Measurements from ENCODE around the gene PGAP3.

PGAP3 gene

DNA sequence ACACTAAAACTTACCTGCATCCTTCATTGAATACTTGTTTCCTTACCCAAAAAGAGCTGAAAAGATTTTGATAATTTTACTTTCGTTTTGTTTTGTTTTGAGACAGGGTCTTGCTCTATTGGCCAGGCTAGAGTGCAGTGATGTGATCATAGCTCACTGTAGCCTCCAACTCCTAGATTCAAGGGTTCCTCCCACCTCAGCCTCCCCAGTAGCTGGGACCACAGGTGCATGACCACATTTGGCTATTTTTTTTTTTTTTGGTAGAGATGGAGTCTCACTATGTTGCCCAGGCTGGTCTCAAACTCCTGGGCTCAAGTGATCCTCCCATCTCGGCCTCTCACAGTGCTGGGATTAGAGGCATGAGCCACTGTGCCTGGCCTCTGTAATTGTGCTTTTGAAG, 32.8 kb downstream of the PGAP3 start:
- no peak for DNase-seq

DNA sequence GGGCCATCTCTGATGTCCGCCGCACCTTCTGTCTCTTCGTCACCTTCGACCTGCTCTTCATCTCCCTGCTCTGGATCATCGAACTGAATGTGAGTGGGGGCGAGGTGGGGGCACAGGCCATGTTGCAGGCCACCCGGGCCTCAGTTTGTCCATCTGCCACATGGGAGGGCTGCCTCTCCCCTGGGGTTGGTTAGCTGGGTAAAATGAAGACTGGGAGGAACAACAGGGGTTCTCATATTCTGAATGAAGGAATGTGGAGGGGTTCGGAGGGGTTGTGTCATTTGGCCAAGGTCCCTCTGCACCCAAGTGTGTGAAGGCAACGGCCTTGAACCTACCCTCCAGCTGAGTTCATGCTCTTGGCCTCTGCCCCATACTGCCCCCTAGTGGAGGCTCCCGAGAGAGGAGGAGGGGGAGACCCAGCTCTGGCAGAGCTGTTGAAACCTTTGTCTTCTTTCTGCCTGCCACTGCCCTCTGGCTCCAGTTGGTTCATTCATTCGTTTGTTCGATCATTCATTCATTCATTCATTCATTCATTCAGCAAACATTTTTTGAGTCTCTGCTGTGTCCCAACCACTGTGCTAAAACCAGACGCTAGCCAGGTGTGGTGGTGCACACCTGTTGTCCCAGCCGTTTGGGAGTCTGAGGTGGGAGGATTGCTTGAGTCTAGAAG, 34.1 kb downstream of the PGAP3 start:
- peak; percentile 85 for DNase-seq

DNA sequence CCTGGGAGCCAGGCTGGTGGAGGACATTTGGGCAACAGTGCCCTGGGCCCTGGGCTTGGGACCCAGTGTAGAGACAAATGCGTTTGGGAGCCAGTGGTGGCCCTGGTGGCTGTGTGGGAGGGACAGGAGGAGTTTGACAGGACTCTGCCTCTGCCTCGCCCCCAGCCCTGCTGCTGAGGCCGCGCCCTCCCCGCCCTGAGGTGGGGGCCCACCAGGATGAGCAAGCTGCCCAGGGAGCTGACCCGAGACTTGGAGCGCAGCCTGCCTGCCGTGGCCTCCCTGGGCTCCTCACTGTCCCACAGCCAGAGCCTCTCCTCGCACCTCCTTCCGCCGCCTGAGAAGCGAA, 34.6 kb downstream of the PGAP3 start:
- no peak for DNase-seq

DNA sequence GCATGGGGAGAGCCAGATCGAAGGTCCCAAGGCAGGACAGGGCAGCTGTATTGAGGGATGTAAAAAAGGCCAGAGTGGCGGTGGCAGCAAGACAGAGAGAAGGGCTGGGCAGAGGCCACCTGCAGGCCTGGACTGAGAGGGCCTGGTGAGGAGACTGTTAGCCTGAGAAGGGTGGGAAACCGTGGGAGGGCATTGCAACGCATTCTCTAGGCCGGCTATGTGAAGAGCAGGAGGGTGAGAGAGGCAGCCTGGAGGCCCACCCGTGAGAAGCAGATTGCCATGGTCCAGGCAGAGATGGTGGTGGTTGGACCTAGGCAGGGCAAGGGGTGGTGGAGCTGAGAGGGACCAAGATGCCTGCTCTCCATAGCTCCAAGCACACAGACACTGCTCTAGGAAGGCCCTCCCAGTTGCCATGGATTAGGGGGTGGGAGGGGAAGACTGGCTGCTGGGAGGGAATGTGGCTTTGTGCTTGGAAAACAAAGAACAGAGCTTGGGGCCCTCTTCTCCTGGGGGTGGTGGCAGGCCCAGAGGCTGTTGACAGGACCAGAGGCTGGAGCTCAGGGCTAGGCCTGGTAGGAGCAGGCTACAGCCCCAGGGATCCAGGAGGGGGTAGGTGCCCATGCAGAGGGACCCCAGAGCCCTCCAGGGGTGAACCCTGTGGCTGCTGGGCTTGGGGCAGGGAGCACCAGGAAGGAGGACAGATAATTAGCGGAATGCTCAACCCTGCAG, 35.1 kb downstream of the PGAP3 start:
- no peak for DNase-seq

DNA sequence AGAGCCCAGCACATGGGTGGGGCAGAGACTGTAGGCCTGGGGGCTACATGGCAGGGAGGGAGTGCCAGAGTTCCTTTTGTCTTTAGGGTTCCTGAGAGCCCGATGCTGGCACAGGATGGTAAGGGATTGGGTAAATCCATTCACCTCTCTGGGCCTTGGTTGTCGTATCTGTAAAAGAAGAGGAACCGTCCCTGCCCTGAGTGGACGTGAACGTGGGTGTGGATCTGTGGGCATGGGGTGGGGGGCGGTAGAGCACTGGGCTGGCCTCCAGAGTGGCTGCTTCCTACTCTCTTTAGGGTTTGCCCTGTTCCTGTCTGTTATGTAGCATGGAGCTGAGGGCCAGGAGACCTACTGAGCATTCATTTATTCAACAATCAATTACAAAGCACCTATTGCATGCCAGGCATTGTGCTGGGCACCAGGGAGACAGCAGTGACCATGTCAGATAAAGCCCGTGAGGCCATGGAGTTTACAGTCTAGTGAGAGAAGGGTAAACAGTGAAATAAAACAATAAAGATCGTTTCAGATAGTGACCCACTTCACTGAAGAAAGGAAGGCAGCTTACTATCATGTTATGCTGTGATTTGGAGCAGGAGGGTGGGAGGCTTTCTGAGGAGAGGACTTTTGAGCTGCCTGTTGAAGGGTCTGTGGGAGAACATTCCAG, 35.8 kb downstream of the PGAP3 start:
- DNase-seq = no peak

DNA sequence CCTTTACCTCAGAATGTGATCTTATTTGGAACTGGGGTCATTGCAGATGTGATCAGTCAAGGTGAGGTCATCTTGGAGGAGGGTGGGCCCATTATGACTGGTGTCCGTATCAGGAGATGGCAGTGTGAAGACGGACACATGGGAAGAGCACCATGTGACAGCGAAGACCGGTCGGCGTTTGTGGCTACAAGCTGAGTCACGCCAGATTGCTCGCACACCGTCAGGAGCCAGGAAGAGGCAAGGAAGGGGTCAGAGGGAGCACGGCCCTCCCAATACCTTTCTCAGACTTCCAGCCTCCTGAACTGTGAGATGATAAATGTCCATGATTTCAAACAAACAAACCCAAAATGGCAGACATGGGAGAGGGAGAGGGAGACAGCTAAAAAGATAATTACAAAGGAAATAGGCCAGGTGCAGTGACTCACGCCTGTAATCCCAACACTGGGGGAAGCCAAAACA, 37.7 kb downstream of the PGAP3 start:
- no peak for DNase-seq

DNA sequence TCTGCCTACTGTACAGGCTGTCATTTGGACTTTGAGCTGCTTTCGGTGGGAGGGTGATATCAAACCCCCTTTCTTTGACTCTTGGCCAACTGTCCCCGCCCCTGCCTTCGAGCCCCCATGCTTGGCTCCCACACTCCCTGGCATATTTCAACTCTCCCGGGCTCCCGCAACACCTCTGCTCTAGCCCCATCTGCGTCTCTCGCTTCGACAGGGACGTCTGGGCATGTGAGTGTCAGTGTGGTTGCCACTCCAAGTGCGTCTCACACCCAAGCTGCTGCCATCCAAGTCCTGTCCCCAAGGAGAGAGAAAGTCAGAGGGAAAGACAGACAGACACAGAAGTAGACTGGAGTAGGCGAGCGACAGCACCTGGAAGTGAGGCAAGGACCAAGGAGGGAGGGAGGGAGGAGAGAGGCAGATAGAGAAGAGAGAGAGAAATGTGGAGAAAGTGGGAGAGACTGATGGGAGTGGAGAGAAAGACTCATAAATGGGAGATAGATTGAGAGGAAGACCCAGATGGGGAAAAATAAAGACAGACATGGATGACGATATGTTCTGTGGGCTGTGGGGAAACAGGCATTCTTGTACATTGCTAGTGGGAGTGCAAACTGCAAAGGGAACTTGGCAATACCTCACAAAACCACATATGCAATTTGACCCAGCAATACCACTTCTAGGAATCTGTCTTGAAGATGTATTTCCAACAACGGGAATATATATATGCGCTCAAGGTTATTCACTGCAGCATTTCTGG, 39.1 kb downstream of the PGAP3 start:
- no peak for DNase-seq

DNA sequence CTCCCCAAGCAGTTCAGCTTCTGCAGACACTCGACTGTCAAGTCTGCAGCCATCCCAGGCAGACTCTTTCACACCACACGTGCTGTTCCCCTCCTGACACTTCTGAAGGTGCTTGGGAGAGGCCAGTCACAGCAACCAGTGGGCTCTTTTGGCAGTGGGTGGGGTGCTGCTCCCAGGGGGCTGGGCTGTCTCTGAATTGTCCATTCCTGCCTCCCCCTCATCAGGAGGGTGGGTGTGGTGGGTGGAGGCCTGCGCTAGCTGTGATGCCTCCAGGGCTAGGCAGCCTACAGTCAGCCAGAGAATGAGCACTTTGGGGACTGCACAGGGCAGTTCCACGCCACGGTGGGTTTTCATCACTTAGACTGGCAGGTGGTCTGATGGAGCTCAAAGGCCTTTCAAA, 40.6 kb downstream of the PGAP3 start:
- DNase-seq = peak; percentile 64

DNA sequence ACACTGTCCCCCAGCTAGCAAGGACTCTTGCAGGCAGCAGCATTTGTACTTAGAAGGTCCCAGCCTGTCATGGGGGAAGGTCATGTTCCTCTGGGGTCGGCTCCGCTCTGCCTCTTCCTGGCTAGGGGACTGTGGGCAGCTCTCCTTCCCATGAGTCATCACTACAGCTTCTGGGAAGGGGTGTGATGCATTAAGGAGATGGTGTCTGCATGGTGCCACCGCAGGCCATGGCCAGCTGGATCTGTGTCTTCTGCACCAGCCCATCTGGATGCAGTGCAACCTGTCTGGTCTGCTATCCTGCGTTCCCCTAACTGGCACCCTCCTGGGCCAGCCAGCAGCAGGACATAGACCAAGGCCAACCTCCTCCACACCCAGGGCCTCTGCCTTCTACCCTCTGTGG, 44.6 kb downstream of the PGAP3 start:
- no peak for DNase-seq

DNA sequence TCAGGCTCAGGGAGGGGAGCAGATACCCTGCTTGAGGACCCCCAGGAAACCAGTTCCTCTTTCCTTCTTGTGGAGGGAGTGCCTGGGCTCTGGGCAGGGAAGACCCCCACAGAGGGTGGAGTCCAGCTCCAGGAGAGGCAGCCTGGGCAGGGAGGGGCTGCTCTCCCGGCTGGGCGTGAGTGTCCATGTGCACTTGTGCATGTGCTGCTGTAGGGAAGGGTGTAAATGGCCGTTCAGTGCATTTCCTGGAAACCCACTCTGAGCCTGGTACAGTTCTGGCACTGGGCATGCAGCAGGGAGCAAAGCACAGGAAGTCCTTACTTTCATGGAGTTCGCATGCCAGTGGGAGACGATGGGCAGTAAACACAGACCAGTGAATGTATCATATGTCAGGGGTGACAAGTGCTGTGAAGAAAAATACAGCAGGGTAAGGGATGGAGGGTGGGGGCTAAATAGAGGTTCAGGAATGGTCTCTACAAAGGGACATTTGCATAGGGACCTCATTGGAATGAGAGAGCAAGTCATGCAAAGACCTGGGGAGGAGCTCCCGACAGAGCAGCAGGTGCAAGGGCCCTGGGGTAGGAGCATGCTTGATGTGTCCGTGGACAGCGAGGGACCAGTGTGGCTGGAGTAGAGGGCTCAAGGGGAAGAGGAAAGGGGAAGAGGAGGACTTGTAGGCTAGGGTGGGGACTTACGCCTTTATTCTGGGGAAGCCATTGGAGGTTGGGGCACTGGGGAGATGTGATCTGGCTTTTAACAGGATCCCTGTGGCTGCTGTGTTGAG, 45.4 kb downstream of the PGAP3 start:
- DNase-seq = no peak

DNA sequence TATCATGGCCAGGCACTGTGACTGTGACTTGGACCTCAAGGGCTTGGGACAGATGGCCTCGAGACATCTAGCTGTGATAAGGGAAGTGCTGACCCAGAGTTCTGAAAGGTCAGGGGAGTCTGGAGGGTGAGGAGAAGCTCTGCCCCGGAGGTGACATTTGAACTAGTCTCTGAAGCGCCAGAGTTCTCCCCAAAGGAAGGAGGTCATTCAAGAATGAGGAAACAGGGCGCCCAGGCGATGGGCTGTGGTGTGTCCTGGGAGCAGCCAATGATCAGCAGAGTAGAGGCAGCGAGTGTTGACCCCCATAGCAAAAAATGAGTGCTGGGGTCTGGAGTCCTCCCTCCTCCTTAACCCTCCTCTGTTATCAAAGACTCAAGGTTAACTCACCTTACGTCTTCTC, 46.0 kb downstream of the PGAP3 start:
- DNase-seq = no peak

DNA sequence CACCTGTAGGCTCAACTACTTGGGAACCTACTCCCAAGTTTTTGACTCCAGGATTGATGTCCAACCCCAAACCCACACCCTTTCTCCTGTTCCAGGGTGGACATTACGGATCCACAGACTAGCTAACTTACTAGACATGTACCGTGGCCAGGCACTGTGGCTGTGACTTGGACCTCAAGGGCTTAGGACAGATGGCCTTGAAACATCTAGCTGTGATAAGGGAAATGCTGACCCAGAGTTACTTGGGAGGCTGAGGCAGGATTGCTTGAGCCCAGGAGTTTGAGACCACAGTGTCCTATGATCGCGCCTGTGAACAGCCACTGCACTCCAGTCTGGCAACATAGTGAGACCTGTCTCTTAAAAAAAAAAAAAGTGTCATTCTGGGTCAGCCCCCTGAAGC, 46.8 kb downstream of the PGAP3 start:
- no peak for DNase-seq

DNA sequence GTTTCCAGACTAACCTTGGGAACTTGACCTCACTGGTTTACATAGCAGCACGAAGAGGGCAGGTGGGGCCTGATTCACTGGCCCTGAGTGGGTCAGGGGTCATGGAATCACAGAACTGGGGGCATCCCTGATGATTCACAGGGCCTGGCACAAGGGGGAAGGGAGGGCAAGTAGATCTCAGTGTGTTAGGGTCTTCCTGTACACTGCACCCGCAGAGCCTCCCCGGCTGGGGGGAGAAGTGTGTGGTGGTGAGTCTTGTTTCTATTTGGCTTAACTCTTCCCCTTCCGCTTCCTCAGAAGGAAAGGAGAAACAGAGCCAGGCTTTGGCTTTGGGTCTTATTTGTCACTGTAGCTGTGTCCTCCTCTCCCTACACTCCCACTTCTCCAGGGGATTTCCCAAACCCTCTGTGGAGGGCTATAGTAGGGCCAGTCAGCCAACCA, 47.2 kb downstream of the PGAP3 start:
- no peak for DNase-seq

DNA sequence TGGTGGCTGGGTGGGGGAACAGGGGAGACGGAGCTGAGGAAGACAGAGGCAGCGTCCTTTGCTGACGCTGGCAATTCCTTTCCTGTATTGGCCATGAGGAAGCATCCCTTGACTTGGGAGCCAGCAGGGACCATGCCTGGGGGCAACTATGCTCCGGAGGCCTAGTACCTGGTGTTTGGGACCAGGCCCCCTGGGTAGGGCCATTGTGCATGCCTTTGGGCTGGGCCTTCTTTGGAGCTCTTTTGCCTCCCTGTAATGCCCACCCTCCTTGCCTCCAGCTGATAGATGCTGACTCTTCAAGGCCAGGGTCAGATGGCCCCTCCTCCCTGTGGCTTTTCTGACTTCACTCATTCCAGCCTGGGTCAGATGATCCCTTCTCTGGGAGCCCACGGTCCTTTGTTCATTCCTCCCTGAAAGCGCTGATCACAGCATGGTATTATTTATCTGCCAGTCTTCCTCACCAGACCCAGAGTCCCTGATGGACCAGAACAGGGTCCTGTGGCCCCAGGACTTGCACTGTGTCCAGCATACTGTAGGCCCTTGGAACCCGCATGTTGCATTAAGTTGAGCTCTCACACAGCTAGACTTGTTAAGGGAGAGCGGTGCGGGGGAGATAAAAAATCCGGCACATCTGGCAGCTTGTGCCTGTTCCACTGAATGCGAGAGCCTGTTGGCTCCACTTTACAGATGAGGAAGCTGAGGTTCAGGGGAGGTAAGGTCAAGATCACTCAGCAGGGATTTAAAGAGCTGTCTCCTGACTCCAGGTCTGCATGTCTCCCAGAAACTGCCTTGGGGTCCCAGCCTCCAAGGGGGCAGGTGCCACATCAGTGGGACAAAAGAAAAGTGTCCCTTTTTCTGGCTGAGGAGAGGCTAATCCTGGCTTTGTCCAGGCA, 48.0 kb downstream of the PGAP3 start:
- DNase-seq = no peak

DNA sequence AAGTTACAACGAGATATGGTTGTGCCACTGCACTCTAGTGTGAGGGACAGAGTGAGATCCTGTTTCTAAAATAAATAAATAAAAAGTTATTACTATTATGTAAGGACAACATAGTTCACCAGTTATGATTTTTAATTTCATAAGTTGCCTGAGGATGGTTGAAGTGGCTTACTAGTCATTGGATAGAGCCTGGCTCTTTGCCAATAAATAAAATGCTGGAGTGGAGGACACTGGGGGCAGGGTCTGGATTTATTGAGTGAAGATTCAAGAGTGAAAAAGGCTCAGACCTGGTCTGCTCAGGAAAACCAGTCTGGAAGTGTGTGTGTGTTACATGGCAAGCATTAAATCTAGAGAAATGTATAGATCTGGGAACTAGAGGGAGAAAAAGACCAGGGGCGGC, 48.8 kb downstream of the PGAP3 start:
- DNase-seq = no peak

DNA sequence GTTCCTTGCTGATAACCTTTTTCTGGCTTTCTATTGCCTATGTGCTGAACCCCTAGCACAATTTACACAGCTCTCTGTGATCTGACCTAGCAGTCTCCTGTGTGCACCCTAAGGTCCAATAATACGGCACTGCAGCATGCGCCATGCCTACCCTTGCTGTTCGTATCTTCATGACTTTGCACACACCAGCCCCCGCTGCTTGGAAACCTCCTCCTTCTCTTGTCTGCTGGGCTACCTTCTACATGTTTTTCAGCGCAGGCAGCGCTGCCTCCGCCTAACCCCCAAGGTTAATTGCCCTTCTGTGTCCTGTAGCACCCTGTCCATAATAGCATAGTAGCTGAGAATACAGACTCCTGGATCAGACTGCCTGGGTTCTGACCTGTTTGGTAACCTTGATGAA, 49.5 kb downstream of the PGAP3 start:
- no peak for DNase-seq

DNA sequence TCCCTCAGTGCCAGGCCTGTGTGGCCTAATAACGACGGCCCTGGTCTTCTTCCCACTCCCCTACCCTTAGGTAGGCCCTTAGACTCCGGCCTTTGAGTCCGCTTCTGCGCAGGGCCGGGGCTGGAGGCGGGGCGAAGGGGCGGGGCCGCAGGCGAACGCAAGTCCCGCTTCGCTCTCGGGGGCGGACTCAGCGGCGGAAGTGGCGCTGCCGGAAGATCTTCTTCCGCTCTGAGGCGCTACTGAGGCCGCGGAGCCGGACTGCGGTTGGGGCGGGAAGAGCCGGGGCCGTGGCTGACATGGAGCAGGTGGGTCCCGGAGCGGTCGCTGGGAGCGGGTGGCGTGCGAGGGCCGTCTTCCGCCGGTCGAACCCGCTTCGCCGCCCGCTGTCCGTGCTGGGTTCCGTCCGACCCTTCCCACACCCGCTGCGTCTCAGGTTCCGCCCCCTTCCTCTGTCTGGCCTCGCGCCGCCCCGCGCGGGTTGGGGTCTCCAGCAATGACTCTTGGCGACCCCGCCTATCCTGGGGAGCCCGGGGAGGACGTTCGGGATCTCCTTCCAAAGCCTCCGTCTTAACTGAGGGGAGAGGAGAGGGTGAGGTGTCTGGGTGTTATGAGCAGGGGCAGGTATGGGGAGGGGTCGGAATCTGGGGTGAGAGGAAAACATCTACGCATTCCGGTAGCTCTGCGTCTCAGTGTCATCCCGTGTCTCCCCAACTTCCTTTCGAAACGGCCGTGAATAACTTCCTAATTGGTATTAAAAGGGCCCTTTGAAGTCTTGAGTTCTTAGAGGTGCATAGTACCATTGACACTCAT, 50.7 kb downstream of the PGAP3 start, which contains the start of gene STARD3:
TSS of gene STARD3 (plus strand) at position 218 of the 810 bp plus-strand sequence. CDS start 16,388 bp downstream, outside the sequence.
- DNase-seq = peak; percentile 88

DNA sequence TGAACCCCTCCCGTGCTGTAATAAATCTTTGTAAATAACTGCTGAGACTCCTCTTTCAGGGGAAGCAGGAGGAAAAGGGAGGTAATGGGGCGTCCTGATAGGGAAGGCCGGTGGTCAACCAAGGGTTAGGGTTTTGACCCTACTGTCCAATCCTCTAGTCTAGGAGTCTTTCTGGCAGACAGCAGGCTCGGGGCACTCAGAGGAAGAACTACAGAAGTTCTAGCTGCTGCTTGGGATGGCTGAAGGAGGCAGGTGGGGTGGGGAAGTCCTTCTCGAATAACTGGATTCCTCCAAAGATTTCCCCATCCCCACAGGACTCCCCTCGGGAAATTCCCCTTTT, 51.3 kb downstream of the PGAP3 start:
- no peak for DNase-seq

DNA sequence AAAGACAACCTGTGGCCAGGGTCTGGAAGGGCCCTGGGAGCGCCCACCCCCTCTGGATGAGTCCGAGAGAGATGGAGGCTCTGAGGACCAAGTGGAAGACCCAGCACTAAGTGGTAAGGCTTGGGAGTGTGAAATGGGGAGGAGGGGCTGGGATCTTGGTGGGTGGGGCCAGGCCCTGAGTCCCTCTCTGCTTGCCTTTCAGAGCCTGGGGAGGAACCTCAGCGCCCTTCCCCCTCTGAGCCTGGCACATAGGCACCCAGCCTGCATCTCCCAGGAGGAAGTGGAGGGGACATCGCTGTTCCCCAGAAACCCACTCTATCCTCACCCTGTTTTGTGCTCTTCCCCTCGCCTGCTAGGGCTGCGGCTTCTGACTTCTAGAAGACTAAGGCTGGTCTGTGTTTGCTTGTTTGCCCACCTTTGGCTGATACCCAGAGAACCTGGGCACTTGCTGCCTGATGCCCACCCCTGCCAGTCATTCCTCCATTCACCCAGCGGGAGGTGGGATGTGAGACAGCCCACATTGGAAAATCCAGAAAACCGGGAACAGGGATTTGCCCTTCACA, 52.2 kb downstream of the PGAP3 start:
- DNase-seq = peak; percentile 19

DNA sequence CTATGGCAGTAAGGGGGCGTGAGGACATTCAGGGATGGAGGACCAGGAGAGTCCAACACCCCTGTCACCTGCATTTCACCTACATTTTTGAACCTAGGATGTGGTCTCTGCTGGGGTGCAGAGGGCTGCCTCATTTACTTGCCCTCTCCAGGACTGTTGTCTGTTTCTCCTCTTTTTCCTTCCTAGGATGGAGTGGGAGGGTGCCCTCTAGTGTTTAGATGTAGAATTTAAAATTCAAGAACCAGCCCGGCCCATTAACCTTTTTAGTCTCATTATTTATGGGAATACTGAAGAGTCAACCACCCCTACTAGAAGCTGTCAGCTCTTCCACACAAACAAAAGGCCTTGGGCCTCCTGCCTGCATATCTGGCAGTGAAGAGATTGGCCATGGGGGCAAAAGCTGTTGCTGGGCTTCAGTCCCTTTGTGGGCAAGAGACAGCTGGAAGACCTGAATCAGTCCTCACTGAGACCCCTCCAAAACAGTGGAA, 53.4 kb downstream of the PGAP3 start:
- DNase-seq = peak; percentile 58
